Thoracic aorta (tissue), 2 donors: Measurements from ENCODE around the gene PLCD3. TPM values are rescaled to one million over a fixed set of nuclear protein-coding genes. Genes with fewer than 3 reads are reported as not detected.

ENCODE experiments used
- ATAC-seq: fragments of 150-250 bp; one replicate; pipeline ENCODE4 v1.8.0; 2017; ENCODE audit warnings: low read depth; ENCODE audit not compliant: insufficient number of reproducible peaks, low FRiP score
- DNase-seq: peaks from one replicate; pipeline ENCODE4 v3.0.0-alpha.2; 2020; ENCODE audit warnings: low spot score
- H3K27ac ChIP-seq, 2 donors: fragments of 200-600 bp; sonication (generic); 1 replicate in 1 of 2; 2 replicates in 1 of 2; pipeline ENCODE4 v1.5.1; 2016; ENCODE audit warnings: mild to moderate bottlenecking in 2 of 2, moderate library complexity in 2 of 2
- H3K27me3 ChIP-seq: fragments of 200-600 bp; sonication (generic); replicated peaks from 2 replicates; pipeline ENCODE4 v1.6.0; 2016; ENCODE audit warnings: mild to moderate bottlenecking; ENCODE audit not compliant: insufficient read depth
- H3K36me3 ChIP-seq: fragments of 200-600 bp; sonication (generic); one replicate; pipeline ENCODE4 v1.5.1; 2016
- H3K4me1 ChIP-seq, 2 donors: fragments of 200-600 bp; sonication (generic); 1 replicate in 1 of 2; 2 replicates in 1 of 2; pipeline versions ENCODE4 v1.5.1 to v1.6.0; 2016; ENCODE audit warnings: low read depth in 2 of 2, mild to moderate bottlenecking in 1 of 2; ENCODE audit not compliant: control insufficient read depth in 1 of 2
- H3K4me3 ChIP-seq: fragments of 200-600 bp; sonication (generic); 2 replicates; pipeline ENCODE4 v1.5.1; 2016; ENCODE audit warnings: mild to moderate bottlenecking
- H3K9me3 ChIP-seq: fragments of 200-600 bp; sonication (generic); 2 replicates; pipeline ENCODE4 v1.5.1; 2016
- total RNA-seq, 2 donors: library from RNA; depleted of rRNA; stranded (reverse); fragments of >200 nt; gene quantifications; one replicate each; pipeline versions ENCODE4 v1.1.0 to v1.2.3, GENCODE V29; 2016
- TF ChIP-seq, protein P1 (sequence below): fragments of 200-600 bp; sonication (generic); IDR thresholded peaks from one replicate; pipeline ENCODE4 v1.5.1; 2019; ENCODE audit warnings: antibody characterized with exemption

Gene PLCD3
- total RNA-seq, 2 donors from 2014 or later, result 79.3 to 116 TPM

DNA sequence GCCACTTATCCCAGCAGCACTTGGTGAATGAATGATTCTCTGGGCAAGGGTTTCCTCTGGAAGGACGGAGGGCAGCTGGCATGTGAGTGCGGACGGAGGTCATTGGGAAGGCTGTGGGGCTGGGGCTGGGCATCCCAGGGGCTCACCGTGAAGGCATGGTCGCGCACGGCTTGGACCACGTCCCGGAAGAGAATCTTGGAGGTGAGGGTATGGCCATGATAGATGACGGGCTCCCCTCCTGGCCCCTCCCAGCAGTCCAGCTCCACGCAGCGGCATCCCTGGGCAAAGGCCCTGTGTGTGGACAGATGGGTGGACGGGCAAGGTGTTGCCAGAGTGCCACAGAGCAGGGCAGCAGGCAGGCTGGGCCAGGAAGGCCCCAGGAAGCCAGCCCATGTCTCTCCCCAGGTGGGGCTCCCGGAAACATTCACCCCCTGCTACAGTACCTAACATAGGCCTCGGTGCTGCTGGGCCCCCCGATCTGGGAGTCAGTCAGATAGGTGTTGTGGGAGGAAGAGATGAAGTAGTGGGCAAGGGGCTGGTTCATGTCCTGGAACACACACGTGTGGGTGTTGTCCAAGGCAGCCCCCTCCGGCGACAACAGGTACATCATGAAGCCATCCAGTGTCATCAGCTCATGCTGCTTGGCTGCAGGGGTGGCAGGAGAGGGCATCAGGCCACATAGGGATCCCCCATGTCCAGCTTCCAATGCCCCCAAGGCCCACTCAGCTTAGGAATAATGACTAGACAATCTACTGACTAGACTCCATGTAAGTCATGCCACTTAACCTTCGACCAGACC is 14.3 kb downstream of the PLCD3 start:
- no peaks in the 10 kb centered on the region for H3K9me3 ChIP-seq
- no peak overlapping the region for H3K4me3 ChIP-seq
- H3K27me3 ChIP-seq, result no peaks in the 10 kb centered on the region
- no peak for DNase-seq
- ATAC-seq, result no peak
- H3K36me3 ChIP-seq, result peaks cover 69% of the 10 kb centered on the region
- TF ChIP-seq, protein P1, sequence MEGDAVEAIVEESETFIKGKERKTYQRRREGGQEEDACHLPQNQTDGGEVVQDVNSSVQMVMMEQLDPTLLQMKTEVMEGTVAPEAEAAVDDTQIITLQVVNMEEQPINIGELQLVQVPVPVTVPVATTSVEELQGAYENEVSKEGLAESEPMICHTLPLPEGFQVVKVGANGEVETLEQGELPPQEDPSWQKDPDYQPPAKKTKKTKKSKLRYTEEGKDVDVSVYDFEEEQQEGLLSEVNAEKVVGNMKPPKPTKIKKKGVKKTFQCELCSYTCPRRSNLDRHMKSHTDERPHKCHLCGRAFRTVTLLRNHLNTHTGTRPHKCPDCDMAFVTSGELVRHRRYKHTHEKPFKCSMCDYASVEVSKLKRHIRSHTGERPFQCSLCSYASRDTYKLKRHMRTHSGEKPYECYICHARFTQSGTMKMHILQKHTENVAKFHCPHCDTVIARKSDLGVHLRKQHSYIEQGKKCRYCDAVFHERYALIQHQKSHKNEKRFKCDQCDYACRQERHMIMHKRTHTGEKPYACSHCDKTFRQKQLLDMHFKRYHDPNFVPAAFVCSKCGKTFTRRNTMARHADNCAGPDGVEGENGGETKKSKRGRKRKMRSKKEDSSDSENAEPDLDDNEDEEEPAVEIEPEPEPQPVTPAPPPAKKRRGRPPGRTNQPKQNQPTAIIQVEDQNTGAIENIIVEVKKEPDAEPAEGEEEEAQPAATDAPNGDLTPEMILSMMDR, result no peak
- H3K27ac ChIP-seq, result no peak overlapping the region
- H3K4me1 ChIP-seq, result peaks cover 12 to 19% of the 10 kb centered on the region in 2 donors

DNA sequence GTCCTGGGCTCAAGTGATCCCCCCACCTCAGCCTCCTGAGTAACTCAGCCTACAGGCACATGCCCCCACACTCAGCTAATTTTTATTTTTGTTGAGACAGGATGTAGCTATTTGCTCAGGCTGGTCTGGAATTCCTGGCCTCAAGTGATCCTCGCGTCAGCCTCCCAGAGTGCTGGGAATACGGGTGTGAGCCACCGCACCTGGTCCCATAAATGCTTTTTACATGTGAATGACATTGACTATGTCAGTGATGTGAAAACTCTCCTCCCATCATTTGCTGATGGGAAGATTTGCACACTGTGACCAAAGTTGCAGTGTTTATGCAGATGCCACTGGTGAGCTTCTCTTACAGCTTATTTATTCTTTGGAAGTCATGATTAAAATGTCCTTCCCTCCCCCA is 15.0 kb downstream of the PLCD3 start:
- TF ChIP-seq, protein P1, result no peak
- DNase-seq (no peak), ATAC-seq (no peak)
- H3K27ac ChIP-seq, result no peak overlapping the region
- H3K9me3 ChIP-seq, result no peaks in the 10 kb centered on the region
- H3K4me1 ChIP-seq, result peaks cover 7 to 19% of the 10 kb centered on the region in 2 donors
- no peak overlapping the region for H3K4me3 ChIP-seq
- peaks cover 76% of the 10 kb centered on the region for H3K36me3 ChIP-seq
- no peaks in the 10 kb centered on the region for H3K27me3 ChIP-seq

DNA sequence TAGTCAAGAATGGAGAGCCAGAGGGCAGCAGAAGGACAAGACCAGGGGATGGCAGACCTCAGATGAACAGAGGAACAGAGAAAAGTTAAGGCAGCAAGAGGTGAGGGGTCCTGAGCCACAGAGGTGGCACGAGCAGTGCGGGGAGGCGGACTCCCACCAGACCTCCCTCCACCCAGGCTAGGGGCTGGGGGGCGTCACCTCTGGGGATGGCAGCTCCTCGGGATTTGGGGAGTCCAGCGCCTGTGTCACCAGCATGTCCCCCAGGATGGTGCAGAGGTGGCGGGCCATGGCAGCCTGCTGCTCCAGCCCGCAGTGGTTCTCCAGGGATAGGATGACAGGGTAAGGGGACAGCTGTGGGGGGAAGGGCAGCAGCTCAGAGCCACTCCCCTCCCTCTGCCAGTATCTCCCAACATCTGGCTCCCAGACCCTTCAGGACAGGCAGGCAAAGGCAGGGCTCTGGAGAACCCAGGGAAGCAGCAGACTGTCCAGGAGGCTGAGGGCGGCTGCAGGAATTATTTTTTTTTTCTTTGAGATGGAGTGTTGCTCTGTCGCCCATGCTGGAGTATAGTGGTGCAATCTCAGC is 15.8 kb downstream of the PLCD3 start:
- ATAC-seq (no peak), DNase-seq (no peak)
- TF ChIP-seq, protein P1, result no peak
- H3K27me3 ChIP-seq, result no peaks in the 10 kb centered on the region
- H3K4me1 ChIP-seq, result peaks cover 10 to 19% of the 10 kb centered on the region in 2 donors
- H3K27ac ChIP-seq, result peak overlapping the region in 1 of 2 donors; percentile 10
- H3K4me3 ChIP-seq, result no peak overlapping the region
- no peaks in the 10 kb centered on the region for H3K9me3 ChIP-seq
- H3K36me3 ChIP-seq, result peaks cover 81% of the 10 kb centered on the region

DNA sequence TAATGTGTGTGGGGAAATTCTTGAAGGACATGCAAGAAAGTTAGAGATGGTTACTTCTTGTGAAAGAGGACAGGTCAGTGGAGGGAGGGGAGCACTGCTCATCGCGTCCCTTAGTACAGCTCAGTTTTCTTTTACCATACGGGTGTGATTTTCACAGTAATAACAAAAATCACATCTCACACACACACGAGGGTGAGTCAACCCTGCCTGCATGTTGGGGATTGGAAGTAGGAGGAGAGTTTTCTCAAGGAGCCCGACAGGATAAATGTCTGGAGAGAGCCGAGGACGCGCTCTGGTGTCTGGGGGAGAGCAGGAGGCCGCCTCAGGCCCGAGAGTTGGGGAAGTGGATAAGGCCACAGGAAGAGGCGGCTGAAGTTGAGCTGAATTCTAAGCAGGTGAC is 16.4 kb downstream of the PLCD3 start:
- no peaks in the 10 kb centered on the region for H3K9me3 ChIP-seq
- peak overlapping the region in 1 of 2 donors; percentile 10 for H3K27ac ChIP-seq
- H3K4me1 ChIP-seq, result peaks cover 16 to 24% of the 10 kb centered on the region in 2 donors
- peaks cover 81% of the 10 kb centered on the region for H3K36me3 ChIP-seq
- ATAC-seq (no peak), DNase-seq (no peak)
- TF ChIP-seq, protein P1, result no peak
- no peak overlapping the region for H3K4me3 ChIP-seq
- no peaks in the 10 kb centered on the region for H3K27me3 ChIP-seq

DNA sequence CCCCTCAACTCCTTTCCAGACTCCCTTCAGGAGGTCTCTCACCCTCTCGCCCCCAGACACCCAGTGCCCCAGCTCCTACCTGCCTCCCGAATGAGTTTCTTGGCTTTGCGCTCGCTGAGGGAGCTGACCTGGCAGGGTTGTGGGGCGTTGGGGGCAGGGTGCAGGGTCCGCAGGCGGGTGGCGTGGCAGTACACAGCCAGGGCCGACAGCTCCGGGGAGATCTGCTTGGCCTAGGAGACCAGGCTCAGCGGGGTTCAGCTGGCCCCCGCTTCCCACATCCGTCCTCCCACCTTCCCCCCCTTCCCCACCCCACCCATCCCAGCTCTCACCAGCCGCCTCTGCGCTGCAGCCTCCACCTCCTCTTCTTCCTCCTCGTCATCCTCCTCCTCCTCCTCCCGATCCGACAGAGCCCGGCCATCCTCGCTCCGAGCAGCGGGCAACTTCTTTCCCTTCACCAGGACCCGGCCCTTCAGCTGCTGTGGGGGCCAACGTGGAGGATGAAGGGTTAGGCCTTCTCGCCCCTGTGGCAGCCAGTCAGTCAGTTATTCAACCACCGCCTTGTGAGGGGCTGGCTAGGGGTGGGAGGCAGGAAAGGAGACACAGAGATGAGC is 17.2 kb downstream of the PLCD3 start:
- TF ChIP-seq, protein P1, result no peak
- H3K27ac ChIP-seq, result peak overlapping the region; percentile 62 to 82
- peaks cover 75% of the 10 kb centered on the region for H3K36me3 ChIP-seq
- peaks cover 23 to 31% of the 10 kb centered on the region in 2 donors for H3K4me1 ChIP-seq
- DNase-seq (no peak), ATAC-seq (no peak)
- no peak overlapping the region for H3K4me3 ChIP-seq
- H3K9me3 ChIP-seq, result no peaks in the 10 kb centered on the region
- no peaks in the 10 kb centered on the region for H3K27me3 ChIP-seq
